Neural progenitor cell (in vitro differentiated cells): Measurements from ENCODE around the gene ECM2. TPM values are rescaled to one million over a fixed set of nuclear protein-coding genes. Genes with fewer than 3 reads are reported as not detected.

Experiments
- DNase-seq: peaks from one replicate; pipeline ENCODE4 v3.0.0-alpha.2; 2016; ENCODE audit warnings: low spot score
- H2AFZ ChIP-seq: fragments of 200-600 bp; sonication (generic); replicated peaks from 2 replicates; pipeline ENCODE4 v1.6.1; 2016; ENCODE audit warnings: antibody characterized with exemption
- H3F3A ChIP-seq: fragments of 200-600 bp; sonication (generic); 2 replicates; pipeline ENCODE4 v1.6.1; 2016; ENCODE audit warnings: antibody characterized with exemption, low read depth
- H3K27ac ChIP-seq: fragments of 200-600 bp; sonication (generic); 2 replicates; pipeline ENCODE4 v1.5.1; 2016; ENCODE audit warnings: mild to moderate bottlenecking
- H3K27me3 ChIP-seq: fragments of 200-600 bp; sonication (generic); 2 replicates; pipeline ENCODE4 v1.6.1; 2016; ENCODE audit warnings: mild to moderate bottlenecking, moderate library complexity
- H3K36me3 ChIP-seq: fragments of 200-600 bp; sonication (generic); 2 replicates; pipeline ENCODE4 v1.5.1; 2016
- H3K4me1 ChIP-seq: fragments of 200-600 bp; sonication (generic); 2 replicates; pipeline ENCODE4 v1.6.1; 2016; ENCODE audit warnings: mixed run types
- H3K4me2 ChIP-seq: fragments of 200-600 bp; sonication (generic); 2 replicates; pipeline ENCODE4 v1.6.1; 2016
- H3K4me3 ChIP-seq: fragments of 200-600 bp; sonication (generic); 2 replicates; pipeline ENCODE4 v1.5.1; 2016
- H3K79me2 ChIP-seq: fragments of 200-600 bp; sonication (generic); 2 replicates; pipeline ENCODE4 v1.6.1; 2016; ENCODE audit warnings: low read depth
- H3K9ac ChIP-seq: fragments of 200-600 bp; sonication (generic); 2 replicates; pipeline ENCODE4 v1.6.1; 2016
- H3K9me3 ChIP-seq: fragments of 200-600 bp; sonication (generic); 2 replicates; pipeline ENCODE4 v1.5.1; 2016; ENCODE audit warnings: low read depth
- H4K20me1 ChIP-seq: fragments of 200-600 bp; sonication (generic); 2 replicates; pipeline ENCODE4 v1.6.1; 2016; ENCODE audit warnings: low read depth
- H3K27ac Mint-ChIP-seq: 3 replicates; pipeline ENCODE4 v1.8.0; 2021; ENCODE audit warnings: mixed read lengths
- H3K27me3 Mint-ChIP-seq: 2 replicates; pipeline ENCODE4 v1.8.0; 2022; ENCODE audit warnings: low read depth, mild to moderate bottlenecking, inconsistent platforms, moderate library complexity, mixed read lengths; ENCODE audit not compliant: insufficient read depth
- H3K36me3 Mint-ChIP-seq: 3 replicates; pipeline ENCODE4 v1.8.0; 2021; ENCODE audit warnings: mixed read lengths
- H3K4me1 Mint-ChIP-seq: 3 replicates; pipeline ENCODE4 v1.8.0; 2021; ENCODE audit warnings: mixed read lengths
- H3K4me3 Mint-ChIP-seq: 3 replicates; pipeline ENCODE4 v1.8.0; 2021; ENCODE audit warnings: mild to moderate bottlenecking, moderate library complexity, mixed read lengths
- H3K9me3 Mint-ChIP-seq: 3 replicates; pipeline ENCODE4 v1.8.0; 2020; ENCODE audit warnings: mixed read lengths
- EZH2 ChIP-seq: fragments of 200-600 bp; sonication (generic); IDR thresholded peaks from 2 replicates; pipeline ENCODE4 v1.6.1; 2017; ENCODE audit warnings: antibody characterized with exemption, mild to moderate bottlenecking, moderate library complexity
- EZH2phosphoT487 ChIP-seq: fragments of 200-600 bp; sonication (generic); IDR thresholded peaks from 2 replicates; pipeline ENCODE4 v1.6.1; 2017; ENCODE audit warnings: antibody characterized with exemption
- total RNA-seq: library from RNA; depleted of rRNA; stranded (reverse); fragments of >200 nt; gene quantifications from 2 replicates; pipeline ENCODE4 v1.2.3, GENCODE V29; 2015; ENCODE audit warnings: low replicate concordance
- TF ChIP-seq, protein P1 (sequence below): fragments of 200-600 bp; sonication (generic); IDR thresholded peaks from 2 replicates; pipeline ENCODE4 v1.5.1; 2017; ENCODE audit warnings: antibody characterized with exemption, mild to moderate bottlenecking

The ECM2 gene
- total RNA-seq, 1 donor from 2014 or later, result not detected

DNA sequence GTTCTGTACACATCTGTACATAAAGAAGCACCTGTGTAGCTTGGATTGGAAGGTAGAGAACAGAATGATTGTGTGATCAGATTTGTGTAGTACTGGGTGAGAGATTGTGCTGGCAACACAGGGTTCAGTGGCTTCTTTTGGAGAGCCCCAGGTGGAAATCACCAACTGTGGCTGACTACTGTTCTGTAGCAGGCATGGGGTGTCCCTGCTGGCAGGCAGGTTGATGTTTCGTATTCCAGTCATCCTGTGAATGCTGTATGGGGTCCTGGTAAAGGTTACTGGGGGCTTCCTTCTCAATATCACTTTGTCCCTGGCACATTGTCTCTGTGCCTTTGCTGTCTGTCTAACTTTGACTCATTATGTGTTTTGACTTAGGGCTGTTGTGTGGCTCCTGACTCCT lies 58.8 kb downstream of the ECM2 start:
- H3K36me3 ChIP-seq, result no peaks in the 10 kb centered on the region
- DNase-seq, result no peak
- no peak overlapping the region for H3K4me2 ChIP-seq
- Mint-ChIP-seq H3K4me1 (no peaks in the 10 kb centered on the region), H3K4me3 (no peak overlapping the region), H3K27me3 (peaks cover 3% of the 10 kb centered on the region), H3K36me3 (no peaks in the 10 kb centered on the region), H3K27ac (no peak overlapping the region), H3K9me3 (no peaks in the 10 kb centered on the region)
- H3K4me1 ChIP-seq, result no peaks in the 10 kb centered on the region
- no peak overlapping the region for H3K27ac ChIP-seq
- no peak overlapping the region for H3K4me3 ChIP-seq
- H3K79me2 ChIP-seq, result no peaks in the 10 kb centered on the region
- no peak overlapping the region for H2AFZ ChIP-seq
- H3K27me3 ChIP-seq, result no peaks in the 10 kb centered on the region
- no peaks in the 10 kb centered on the region for H4K20me1 ChIP-seq
- no peaks in the 10 kb centered on the region for H3F3A ChIP-seq
- H3K9ac ChIP-seq, result no peak overlapping the region
- H3K9me3 ChIP-seq, result peaks cover 3% of the 10 kb centered on the region
- TF ChIP-seq, protein P1, sequence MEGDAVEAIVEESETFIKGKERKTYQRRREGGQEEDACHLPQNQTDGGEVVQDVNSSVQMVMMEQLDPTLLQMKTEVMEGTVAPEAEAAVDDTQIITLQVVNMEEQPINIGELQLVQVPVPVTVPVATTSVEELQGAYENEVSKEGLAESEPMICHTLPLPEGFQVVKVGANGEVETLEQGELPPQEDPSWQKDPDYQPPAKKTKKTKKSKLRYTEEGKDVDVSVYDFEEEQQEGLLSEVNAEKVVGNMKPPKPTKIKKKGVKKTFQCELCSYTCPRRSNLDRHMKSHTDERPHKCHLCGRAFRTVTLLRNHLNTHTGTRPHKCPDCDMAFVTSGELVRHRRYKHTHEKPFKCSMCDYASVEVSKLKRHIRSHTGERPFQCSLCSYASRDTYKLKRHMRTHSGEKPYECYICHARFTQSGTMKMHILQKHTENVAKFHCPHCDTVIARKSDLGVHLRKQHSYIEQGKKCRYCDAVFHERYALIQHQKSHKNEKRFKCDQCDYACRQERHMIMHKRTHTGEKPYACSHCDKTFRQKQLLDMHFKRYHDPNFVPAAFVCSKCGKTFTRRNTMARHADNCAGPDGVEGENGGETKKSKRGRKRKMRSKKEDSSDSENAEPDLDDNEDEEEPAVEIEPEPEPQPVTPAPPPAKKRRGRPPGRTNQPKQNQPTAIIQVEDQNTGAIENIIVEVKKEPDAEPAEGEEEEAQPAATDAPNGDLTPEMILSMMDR, result no peak
- TF ChIP-seq EZH2, result no peak
- TF ChIP-seq EZH2phosphoT487, result no peak

DNA sequence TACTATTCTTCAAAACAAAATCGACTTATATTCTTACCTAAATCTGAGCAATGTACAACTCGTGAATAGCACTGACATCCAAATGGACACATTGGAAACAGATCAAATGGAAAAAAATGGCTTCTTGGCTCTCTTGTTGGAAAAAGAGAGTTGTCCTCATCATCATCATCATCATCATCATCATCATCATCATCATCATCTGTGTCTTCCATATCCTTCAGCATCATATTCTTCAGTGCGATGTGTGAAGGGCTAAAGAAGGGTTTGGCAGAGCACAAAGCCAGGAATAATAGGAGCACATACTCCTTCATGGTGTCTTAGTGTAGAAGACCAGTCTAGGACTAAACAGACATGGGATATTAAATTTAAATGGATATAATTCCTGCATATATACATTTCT lies 61.2 kb downstream of the ECM2 start:
- Histone ChIP-seq H3K4me3 (no peak overlapping the region), H3K27ac (no peak overlapping the region), H3K4me2 (no peak overlapping the region), H3K27me3 (no peaks in the 10 kb centered on the region), H3K9ac (no peak overlapping the region), H3K79me2 (no peaks in the 10 kb centered on the region), H4K20me1 (no peaks in the 10 kb centered on the region), H3F3A (no peaks in the 10 kb centered on the region), H2AFZ (no peak overlapping the region), H3K4me1 (no peaks in the 10 kb centered on the region), H3K9me3 (peaks cover 3% of the 10 kb centered on the region), H3K36me3 (no peaks in the 10 kb centered on the region)
- no peak for DNase-seq
- no peak overlapping the region for H3K4me3 Mint-ChIP-seq
- no peaks in the 10 kb centered on the region for H3K9me3 Mint-ChIP-seq
- no peaks in the 10 kb centered on the region for H3K36me3 Mint-ChIP-seq
- H3K4me1 Mint-ChIP-seq, result no peaks in the 10 kb centered on the region
- no peak overlapping the region for H3K27ac Mint-ChIP-seq
- peaks cover 3% of the 10 kb centered on the region for H3K27me3 Mint-ChIP-seq
- no peak for TF ChIP-seq EZH2phosphoT487
- TF ChIP-seq, protein P1, result no peak
- TF ChIP-seq EZH2, result no peak

DNA sequence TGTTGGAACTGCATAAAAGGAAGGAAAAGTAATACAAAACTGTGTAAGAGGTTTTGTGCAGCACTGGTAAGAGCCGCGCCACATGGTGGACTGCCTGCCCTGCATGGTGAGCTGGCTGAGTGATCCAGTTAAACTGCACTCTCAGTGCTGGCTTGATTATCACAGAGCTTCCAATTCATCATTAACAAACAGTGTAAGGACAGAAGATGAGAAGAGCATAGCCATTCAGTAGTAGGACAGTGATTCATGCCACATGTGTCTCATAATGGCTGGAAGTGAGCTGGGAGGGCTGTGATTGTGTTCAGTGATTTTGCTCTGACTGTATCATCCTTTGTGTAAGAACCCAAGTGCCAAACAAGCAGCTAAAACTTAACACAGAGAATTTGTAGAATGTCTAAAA lies 67.6 kb downstream of the ECM2 start:
- no peak overlapping the region for H3K4me3 ChIP-seq
- H3K4me3 Mint-ChIP-seq, result no peak overlapping the region
- H3K36me3 Mint-ChIP-seq, result no peaks in the 10 kb centered on the region
- H3K36me3 ChIP-seq, result no peaks in the 10 kb centered on the region
- no peaks in the 10 kb centered on the region for H3K9me3 Mint-ChIP-seq
- H3K4me2 ChIP-seq, result no peak overlapping the region
- H3K4me1 Mint-ChIP-seq, result no peaks in the 10 kb centered on the region
- DNase-seq, result no peak
- no peaks in the 10 kb centered on the region for H3K9me3 ChIP-seq
- TF ChIP-seq EZH2phosphoT487 (no peak), EZH2 (no peak)
- TF ChIP-seq, protein P1, result no peak
- no peaks in the 10 kb centered on the region for H3K4me1 ChIP-seq
- no peaks in the 10 kb centered on the region for H4K20me1 ChIP-seq
- H3K27me3 ChIP-seq, result no peaks in the 10 kb centered on the region
- no peak overlapping the region for H3K27ac ChIP-seq
- no peaks in the 10 kb centered on the region for H3K27me3 Mint-ChIP-seq
- H3K9ac ChIP-seq, result no peak overlapping the region
- H2AFZ ChIP-seq, result no peak overlapping the region
- no peaks in the 10 kb centered on the region for H3F3A ChIP-seq
- H3K27ac Mint-ChIP-seq, result no peak overlapping the region
- no peaks in the 10 kb centered on the region for H3K79me2 ChIP-seq
